HG03103 (cell line): ENCODE data around the gene ELMO1.
"Not testable (repeated sequence)": the region's sequence is repeated elsewhere in the genome, so short reads cannot be mapped to it uniquely, and the experiment has no call there.

Experiments
- ATAC-seq: cut with Tn5 transposase; IDR thresholded peaks from one replicate; pipeline ENCODE4 v1.9.1; 2021; ENCODE audit warnings: low read depth; ENCODE audit not compliant: unreplicated experiment

The ELMO1 gene

DNA sequence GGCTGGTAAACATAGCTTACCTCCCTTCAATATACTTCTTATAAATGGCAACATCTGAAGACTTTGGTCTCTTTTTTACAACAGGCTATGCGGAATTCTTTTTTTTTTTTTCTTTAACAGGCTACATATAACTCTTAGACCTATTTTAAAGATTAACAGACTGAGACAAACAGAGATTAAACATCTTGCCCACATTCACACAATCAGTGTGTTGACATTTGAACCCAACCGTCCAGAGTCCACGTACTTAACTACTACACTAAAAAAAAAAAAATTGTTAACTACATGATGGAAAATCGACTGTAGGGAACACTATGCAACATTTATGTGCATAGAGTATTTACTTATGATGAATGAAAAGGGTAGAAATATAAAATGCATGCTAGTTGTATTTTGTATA is 298.5 kb downstream of the ELMO1 start:
- no peak for ATAC-seq

DNA sequence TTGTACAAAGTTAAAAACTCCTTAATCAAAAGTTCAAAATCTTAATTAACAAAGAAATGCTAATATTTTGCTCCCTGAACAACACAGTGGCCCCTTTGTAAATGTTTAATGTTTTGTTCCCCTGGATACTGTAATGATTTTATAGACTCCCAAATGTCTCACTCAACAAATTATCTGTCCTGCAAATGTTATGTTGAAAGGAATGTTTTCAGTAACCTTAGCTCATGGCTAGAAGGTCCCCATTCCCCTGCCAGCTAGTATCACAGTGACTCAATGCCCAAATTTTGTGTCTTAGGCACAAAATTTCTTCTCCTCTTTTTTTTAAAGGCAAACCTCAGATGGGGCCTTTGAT is 298.9 kb downstream of the ELMO1 start:
- no peak for ATAC-seq

GRCh38 chr7:37149051-37149772 is 299.5 kb downstream of the ELMO1 start:
- peak; percentile 68 for ATAC-seq

GRCh38 chr7:37145682-37146081 is 303.0 kb downstream of the ELMO1 start:
- no peak for ATAC-seq

- no peak for ATAC-seq
Observed at GRCh38 chr7:37144423-37144822, 304.2 kb downstream of the ELMO1 start.

- no peak for ATAC-seq
Observed at GRCh38 chr7:37142958-37143357, 305.7 kb downstream of the ELMO1 start.

DNA sequence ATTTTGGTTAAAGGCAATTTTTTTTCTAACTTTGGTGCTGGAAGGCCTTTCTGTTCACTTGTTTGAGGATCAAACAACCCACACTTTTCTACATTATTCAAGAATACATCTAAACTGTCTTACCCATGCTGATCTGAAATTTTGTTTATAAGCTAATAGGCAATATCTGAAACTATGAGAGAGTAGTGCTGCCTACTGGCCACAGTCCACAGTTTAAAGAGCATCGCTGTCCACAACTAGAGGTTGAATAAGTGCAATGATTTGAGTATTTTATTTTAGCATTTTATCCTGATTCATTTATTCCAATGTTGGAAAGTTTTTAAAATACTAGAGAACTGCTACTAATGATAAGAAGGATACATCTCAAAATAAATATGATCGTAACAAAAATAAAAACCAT is 306.9 kb downstream of the ELMO1 start:
- ATAC-seq = no peak

- not testable (repeated sequence) for ATAC-seq
Observed at GRCh38 chr7:37133902-37134301, 314.8 kb downstream of the ELMO1 start.

DNA sequence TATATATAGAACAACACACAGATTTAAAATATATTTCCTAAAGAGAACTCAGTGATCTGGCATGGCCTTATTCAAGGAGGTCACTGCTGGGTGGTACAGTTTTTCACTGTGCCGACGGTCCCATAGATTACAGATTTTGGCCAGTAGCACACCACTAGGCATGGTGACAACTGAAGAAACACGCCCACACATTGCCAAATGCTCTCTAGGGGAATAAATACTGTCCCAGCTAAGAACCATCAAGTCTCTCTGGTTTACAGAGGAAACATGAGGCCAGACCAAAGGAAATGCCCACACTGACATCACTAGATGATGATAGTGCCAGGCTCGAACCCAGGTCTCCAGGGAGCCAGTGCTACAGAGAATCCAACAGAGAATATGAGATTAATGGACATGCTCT is 316.8 kb downstream of the ELMO1 start:
- no peak for ATAC-seq

DNA sequence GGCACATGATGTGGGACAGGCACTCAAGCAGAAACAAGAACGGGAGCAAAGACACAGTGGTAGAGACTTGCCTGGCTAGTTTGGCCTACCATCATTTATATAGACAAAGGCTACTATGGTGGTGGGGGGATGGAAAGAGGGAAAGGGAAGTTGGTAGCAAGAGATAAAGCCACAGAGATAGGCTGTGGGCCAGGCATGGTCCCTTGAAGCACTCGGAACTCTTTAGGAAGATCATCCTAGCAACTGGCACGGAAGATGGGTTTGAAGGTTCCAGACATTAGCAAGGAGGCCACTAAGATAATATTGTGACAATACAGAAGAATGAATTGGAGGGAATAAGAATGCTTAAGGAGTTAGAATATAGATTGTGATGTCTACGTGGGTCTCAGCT is 319.6 kb downstream of the ELMO1 start:
- no peak for ATAC-seq

DNA sequence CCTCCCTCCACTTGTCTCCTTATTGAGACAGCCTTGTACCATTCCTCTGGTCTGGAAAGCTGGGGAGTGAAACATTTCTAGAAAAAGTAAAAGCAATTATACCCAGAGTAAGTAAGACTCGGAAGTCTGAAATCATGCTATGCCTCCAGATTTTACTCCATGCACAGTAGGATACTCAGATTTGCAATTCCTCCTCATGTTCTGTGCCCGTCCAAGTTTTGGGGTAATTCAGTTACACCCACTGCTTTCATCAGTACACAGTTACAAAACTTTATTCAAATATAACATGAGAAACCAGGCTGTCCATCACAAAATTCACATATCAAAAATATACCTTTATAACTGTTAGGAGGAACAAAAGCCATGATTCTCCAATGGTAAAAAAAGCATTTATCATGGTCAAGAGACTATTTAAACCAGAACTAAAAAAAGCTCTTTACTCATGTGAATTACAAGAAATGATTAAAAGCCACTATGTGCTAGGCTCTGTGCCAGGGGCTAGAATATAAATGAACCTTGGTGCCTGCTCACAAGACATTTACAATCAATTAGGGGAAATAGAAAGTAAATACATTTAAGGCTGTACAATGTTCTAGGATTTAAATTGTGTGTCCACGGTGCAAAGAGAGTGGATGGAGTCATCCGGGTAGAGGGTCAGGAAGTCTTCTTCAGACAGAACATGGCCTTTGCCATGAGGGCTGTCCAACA is 320.2 kb downstream of the ELMO1 start:
- no peak for ATAC-seq

GRCh38 chr7:37119296-37119860 is 329.3 kb downstream of the ELMO1 start:
- ATAC-seq = no peak

DNA sequence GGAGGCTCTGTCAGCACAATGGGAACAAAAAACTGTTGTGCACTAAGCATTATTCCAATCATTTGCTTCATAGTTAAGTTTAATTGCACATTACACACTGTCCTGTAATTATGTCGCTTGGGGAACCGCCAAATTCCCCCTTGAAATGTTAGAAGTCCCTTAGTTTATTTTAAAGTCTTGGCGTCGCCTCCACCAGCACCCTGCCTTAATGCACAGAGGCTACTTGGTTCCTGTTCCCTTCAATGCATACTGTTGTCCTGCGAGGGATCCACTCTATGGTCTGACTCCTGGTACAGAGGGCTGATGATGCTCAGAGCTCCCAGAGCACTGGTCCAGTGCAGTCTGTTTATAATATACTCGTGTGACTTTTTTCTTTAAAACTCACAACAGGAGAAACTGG is 330.7 kb downstream of the ELMO1 start:
- ATAC-seq = no peak

- no peak for ATAC-seq
Observed at GRCh38 chr7:37117292-37117691, 331.4 kb downstream of the ELMO1 start.

- no peak for ATAC-seq
Observed at GRCh38 chr7:37116093-37116701, 332.5 kb downstream of the ELMO1 start.

DNA sequence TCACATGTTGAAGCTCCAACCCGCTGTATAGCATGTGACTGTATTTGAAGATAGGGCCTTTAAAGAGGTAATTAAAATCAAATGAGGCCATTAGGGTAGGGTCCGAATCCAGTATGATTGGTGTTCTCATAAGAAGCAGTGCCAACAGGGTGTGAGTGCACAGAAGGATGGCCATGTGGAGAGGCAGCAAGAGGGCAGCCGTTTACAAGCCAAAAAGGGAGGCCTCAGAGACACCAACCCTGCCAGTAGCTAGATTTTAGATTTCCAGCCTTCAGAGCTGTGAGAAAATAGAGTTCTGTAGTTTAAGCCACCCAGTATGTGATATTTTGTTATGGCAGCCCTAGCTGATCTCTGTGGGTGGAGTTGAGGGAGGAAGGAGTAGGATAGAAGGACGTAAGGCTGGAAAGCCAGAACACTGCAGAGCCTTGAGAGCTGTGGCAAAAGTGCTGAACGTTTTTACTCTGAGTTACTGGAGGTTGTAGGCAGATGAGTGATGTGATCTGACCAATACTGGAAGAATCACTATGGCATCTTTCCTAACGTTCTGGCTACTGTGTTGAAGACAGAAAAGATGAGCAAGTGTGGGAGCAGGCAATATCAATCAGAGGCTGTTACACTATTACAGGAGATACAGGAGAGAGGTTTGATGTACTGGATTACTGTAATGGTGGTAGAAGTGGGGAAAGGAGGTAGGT is 334.9 kb downstream of the ELMO1 start:
- ATAC-seq = no peak

GRCh38 chr7:37112876-37113275 is 335.8 kb downstream of the ELMO1 start:
- no peak for ATAC-seq

GRCh38 chr7:37112218-37112617 is 336.4 kb downstream of the ELMO1 start:
- ATAC-seq = no peak

DNA sequence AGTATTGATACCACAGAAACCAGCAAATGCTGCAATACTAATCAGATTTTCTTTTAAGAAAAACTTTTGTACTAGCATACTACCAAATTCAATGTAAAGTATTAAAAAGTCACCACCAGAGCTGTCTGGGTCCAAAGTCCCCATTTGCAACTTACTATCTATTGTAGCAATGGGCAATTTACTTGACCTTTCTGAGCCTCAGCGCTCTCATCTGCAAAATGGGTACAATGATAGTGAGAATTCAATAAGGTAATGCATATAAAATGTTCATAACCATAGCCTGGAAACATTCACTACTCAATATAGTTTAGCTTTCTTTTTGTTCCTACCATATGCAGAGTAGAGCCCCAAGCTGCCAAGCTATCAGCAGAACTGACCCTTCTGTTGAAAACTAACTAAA is 337.2 kb downstream of the ELMO1 start:
- ATAC-seq = no peak

DNA sequence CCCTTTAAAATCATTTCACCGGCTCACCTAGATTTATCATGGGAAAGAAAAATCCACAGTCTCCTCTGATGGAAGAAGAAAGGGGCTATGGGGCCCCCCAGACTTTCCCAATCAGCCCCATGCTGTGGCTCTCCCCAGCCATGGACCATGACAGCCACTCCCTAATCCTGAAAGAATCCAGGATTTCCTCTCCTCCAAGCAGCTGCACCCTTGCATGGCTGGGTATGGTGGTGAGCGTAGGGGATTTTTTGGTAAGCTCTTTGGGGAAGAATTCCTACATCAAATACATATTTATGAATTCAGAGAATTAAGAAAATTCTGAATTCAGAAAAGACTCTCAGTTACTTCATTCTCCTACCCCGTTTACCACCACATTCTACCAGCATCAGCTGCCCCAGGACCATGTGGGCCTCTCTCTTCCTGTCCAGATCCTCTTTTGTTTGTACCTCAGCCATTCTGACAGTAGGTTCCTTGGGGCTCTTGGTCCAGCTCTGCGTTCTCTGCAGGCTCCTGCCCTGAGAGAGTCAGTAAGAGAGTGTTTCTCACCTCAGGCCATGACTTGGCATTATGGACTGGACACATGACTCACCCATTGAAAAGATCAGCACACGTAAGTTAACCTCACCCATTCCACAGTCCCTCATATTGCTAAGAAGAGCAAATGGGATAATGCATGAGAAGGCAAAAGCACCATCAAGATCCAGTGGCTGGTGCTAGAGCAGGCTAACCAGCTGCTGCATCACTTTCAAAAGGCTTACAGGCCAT is 337.8 kb downstream of the ELMO1 start:
- no peak for ATAC-seq
